Right ventricle myocardium superior (tissue), 1 donor: ENCODE measurements around the gene NEMP2. TPM values are rescaled to one million over a fixed set of nuclear protein-coding genes. Genes with fewer than 3 reads are reported as not detected.
"Not testable (repeated sequence)": the region's sequence is repeated elsewhere in the genome, so short reads cannot be mapped to it uniquely, and the experiment has no call there.

ENCODE experiments used
- ATAC-seq: fragments of 200-7000 bp; cut with Tn5 transposase; one replicate; pipeline ENCODE4 v1.9.1; 2020; ENCODE audit warnings: mild to moderate bottlenecking; ENCODE audit not compliant: poor library complexity
- DNase-seq: peaks from one replicate; pipeline ENCODE4 v3.0.0-alpha.2; 2020
- intact Hi-C: fragments of 100-400 bp; cut with DNase I; formaldehyde crosslinking; loops from one replicate; pipeline ENCODE4 v1.11.2; 2022
- total RNA-seq: library from RNA; stranded (reverse); fragmentation: NEBNext Ultra II Directional; extraction: Animal tissue kit (Norgen Biotek cat#: 25700); gene quantifications from one replicate; pipeline ENCODE4 v1.2.1, GENCODE V29; 2021
- donor health status: DM: no; HTN: yes; CAD: no; lungs with severe emphysema.

The NEMP2 gene
- total RNA-seq, 1 donor from 2014 or later = 1.7 TPM

DNA sequence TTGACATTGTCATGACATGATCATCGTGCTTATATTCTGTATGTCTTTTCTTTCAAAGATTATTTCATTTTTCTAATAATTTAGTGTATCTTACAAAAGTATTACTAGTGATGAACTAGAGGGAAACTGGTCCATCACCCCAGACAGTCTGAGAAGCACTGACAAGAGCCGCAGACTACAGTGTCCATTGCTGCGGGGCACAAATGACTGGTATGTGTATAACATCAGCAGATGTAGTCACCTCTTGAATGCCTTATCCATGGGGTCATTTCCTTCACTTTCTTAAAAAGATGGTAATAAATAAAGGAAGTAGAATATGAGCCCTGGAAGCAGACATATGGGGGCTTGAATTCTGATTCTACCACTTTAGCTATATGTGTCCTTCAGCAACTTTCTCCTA is 29.6 kb downstream of the NEMP2 start:
- ATAC-seq (no peak), DNase-seq (no peak)
- intact Hi-C loops = loop anchor here (10.0 kb wide), 1 partner anchor 410 kb away; no protein-coding TSS in a partner anchor

DNA sequence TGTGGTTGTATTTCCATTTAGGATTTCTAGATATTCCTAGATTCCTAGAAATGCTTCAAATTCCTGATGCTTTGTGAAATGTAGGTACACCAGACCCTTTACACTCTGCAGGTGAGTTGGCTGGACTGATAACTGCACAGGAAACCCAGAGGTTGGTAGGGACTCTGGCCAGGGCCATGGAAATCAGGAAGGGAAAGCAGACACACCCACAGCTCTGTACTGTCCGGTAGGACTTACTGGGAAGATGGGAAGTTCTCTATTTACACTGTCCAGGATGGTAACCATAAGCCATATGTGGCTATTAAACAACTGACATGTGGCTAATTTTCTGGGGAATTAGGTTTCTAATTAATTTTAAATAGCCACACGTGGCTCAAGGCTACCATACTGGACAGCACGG is 31.4 kb downstream of the NEMP2 start:
- ATAC-seq = no peak
- no peak for DNase-seq
- intact Hi-C loops = loop anchor here (10.0 kb wide), 1 partner anchor 408 kb away; no protein-coding TSS in a partner anchor

- DNase-seq = no peak
- ATAC-seq = no peak
- intact Hi-C loops = loop anchor here (10.0 kb wide), 1 partner anchor 407 kb away; no protein-coding TSS in a partner anchor
Observed at GRCh38 chr2:190501702-190502407, 32.7 kb downstream of the NEMP2 start.

DNA sequence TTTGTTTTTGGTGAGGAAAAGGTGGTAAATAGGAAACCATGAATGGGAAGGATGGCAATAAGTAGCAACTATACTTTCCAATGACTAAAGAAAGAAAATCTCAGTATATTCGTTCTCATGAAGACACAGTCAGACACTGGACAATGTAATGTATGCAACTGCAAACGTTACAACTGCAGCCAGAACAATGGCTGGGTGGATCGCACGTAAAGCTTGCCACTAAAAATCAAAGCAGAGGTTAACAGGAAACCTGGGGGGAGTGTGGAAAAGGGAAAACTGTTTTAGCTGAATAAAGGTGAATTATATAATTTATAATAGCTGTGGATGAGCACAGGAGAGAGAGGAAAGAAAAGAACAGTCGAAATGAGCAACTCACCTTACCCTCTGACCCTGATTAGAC is 33.3 kb downstream of the NEMP2 start:
- no peak for DNase-seq
- ATAC-seq = no peak
- intact Hi-C loops = loop anchor here (10.0 kb wide), 1 partner anchor 406 kb away; no protein-coding TSS in a partner anchor

DNA sequence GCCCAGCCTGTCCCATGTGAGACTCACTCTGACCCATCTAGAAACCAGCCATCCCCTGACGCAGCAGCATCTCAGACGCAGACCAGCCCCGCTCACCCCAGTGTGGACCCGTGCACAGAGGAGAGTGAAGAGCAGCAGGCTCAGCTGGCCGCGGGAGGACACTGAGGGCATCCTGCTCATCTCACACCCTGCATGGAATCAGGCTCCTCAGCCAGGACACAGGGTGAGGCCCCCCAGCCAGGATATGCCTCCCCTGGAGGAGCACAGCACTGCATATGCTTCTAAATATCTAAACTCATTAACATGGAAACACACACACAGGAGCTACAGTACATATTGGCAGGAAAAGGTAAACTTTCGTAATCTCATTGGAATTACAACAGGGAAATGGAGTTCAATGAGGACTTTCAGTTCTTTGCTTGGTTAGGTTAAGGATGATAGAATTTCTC is 34.4 kb downstream of the NEMP2 start:
- intact Hi-C loops = loop anchor here (10.0 kb wide), 1 partner anchor 405 kb away; no protein-coding TSS in a partner anchor
- DNase-seq = no peak
- ATAC-seq = no peak

DNA sequence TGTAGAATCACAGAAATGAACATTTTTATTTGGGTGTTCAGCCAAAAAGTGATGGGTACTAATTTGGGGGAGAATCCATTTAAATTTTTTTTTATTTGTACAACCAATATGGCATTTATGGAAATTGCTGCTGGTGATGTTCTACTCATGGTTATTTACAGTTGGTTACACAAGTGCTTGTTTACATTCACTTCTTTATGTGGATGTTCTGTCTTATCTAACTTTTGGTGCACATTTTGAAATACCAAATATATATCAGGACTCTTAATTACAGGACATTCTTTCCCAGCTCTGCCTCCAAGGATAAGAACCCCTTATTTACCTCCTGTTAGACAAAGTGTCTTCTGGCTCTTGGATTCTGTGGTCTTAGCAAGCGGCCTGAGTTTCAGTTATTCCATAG is 35.2 kb downstream of the NEMP2 start:
- no peak for ATAC-seq
- intact Hi-C loops = no loop called here
- DNase-seq = no peak

DNA sequence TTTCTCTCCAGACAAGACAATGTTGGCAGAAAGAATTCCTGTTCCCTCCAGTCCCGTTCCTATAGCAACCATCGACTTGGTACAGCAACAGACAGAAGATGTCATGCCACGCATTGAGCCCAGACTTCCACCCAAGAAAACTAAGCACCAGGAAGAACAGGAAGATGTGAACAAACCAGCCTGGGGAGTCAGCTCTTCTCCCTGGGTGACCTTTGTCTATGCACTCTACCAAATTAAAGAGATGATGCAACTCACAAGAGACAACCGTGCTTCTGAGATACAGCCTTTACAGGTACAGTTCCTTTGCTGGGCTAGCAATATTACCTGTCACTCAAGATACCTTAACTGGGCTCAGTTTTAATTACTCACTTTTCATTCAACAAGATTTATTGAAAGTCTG is 37.1 kb downstream of the NEMP2 start:
- intact Hi-C loops = no loop called here
- ATAC-seq (no peak), DNase-seq (no peak)

GRCh38 chr2:190494600-190495227 is 39.8 kb downstream of the NEMP2 start:
- ATAC-seq, intact Hi-C loops, DNase-seq: not testable (repeated sequence)

GRCh38 chr2:190493095-190493494 is 41.4 kb downstream of the NEMP2 start:
- intact Hi-C loops = no loop called here
- ATAC-seq (no peak), DNase-seq (no peak)

- intact Hi-C loops = no loop called here
- no peak for DNase-seq
- ATAC-seq = no peak
Observed at GRCh38 chr2:190490502-190490901, 44.0 kb downstream of the NEMP2 start.

DNA sequence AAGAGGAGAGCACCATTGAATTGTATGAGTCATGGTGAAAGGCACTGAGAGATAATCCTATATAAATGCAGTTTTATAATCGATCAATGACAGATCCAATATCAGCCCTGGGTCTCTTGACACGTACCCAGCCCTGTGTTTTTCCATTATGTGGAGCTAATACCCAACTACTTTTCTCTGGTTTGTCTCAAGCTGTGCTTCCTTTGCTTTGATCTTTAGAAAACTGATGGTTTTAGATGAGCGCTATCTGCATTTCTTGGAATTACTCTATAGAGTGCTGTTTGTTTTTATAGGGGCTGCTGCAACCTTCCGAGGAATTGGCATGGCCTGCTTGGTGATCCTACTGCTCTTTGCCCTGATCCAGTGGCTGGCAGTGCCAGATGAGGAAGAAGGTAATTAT is 45.0 kb downstream of the NEMP2 start:
- no peak for DNase-seq
- intact Hi-C loops = no loop called here
- ATAC-seq = no peak

DNA sequence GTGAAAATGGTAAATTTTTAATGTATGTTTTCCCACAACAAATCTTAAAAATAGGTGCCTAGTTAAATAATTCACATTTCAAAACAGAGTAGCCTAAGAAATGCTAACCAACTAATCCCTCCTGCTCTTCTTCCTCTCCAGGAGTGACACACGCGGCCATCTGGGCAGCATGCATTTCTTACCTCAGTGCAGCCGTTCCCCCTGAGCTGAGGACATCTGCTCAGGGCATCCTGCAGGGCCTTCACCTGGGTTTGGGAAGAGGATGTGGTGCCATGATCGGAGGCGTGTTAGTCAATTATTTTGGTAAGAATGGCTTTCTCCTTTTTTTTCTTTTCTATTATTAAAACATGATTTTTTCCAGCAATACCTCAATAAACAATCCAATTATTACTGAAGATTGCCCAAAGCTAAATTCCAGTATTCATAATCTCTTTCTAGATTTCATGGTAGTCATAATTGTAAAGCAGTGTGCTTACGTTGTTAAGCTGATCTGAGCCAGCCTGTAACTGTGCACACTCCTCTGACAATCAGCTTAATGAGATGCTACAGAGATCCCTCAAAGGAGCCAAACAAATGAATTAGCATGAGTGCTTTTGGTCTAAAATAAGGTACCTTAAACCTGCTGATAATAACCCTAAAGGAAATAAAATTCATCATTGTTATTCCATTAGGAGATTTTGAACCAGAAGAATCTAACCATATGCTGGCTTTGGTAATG is 45.8 kb downstream of the NEMP2 start:
- ATAC-seq = no peak
- intact Hi-C loops = no loop called here
- no peak for DNase-seq

DNA sequence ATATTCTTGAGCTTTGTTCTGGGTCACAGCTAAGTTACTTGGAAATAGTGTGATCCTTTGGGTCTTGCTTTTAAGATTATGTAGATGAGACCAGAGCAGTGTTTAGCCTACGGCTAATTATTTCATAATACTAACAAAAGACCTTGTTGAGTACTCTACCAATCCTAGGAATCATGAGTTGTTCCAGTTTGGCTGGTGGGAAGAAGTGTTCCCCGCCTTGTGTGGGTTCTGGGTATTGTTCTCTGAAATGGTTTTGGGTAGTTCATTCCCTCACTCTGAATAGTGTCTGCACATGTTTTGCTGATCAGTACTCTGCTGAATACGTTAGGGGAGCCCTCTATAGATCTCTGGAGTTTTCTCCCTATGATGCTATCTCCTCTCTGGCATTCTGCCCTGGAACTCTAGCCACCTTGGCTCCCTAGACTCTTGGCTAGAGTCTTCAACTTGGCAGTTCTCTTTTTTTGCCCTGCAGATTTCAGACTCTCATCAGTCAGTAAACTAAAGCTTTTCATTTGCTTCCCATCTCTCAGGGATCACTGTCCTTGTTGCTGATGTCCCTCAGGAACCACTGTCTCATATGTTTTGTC is 48.4 kb downstream of the NEMP2 start:
- peak; percentile 60 for ATAC-seq
- DNase-seq = no peak
- intact Hi-C loops = no loop called here

DNA sequence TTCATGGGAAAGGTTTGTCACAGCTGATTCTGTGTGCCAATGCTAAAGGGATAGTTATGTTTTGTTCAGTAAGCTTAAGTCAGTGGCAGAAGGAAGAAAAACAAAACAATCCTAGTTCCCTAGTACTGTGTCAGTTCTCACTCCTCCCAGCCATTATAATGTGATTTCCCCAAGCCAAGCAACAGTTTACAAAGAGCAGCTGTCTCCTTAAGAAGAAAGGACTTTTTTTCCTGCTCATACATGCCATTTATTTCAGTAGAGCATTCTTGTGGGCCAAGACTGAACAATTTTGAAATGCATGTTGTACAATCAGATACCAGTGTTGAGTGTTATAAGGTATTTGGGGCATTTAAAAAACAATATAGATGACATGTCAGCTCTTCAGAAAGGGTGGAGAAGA is 52.1 kb downstream of the NEMP2 start:
- ATAC-seq (no peak), DNase-seq (no peak)
- intact Hi-C loops = no loop called here

GRCh38 chr2:190481339-190481738 is 53.2 kb downstream of the NEMP2 start:
- no peak for ATAC-seq
- intact Hi-C loops = no loop called here
- no peak for DNase-seq

DNA sequence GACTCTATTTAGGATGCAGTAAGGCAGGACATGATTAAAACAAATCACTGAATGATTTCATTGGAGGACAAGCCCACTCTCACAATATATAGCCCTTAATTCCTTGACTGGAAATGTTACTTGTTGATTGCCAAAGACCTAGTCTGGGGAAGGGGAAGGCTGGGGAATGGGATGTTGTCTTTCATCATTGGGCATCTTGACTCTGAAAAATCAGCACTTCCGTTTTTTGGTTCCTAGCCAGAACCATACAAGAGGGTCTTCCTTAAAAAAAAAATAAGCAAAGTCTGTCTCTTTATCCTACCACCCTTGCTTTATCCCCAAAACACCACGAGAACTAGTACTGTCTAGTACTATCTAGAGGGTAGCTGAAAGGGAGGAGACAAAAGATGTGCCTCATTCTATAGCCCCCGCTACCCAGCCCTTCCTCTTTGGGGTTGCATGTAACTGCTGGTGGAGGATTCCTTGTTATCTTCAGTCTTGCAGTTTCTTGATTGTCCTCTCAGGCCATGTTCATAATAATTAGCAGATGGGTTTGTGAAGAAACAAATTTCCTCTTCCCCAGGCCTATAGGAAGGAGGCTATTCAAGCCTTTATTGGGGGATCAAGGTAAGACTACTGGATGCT is 55.8 kb downstream of the NEMP2 start:
- DNase-seq = no peak
- no peak for ATAC-seq
- intact Hi-C loops = no loop called here

DNA sequence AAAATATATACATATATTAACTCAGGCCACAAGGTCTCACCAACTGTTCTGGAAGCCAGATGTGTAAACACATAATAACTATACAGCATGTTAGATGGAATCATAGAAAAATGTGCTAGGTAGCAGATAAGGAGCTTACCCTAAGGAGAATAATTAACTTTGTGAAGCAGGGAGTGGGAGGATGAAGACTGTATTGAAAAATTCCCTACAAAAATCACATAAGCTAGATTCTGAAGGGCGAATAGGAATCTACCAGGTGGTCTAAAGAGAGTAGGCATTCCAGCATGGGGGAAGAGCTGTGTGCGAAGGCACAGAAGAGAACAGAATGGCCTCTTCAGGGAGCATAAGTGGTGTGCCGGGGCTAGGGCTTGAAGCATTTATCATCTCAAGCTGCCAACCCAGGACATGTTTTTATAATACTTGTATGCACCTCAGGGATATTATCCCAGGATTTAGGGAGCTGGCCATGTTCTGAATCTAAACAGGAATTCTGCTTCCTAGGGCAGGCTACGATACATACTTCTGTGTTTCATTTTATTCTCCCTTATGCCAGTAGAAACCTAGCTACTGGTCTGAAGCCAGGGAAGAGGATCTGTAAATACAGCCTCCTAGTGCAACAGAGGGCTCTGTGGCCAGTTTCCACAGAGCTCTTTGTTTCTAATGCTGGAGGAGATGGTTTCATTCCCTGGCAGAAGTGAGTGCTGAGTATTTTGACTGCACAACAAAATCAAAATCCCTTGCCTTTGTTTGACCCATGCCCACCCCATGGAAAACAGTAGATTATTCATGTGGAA is 56.7 kb downstream of the NEMP2 start:
- ATAC-seq (peak; percentile 93), DNase-seq (no peak)
- intact Hi-C loops = no loop called here

- intact Hi-C loops = no loop called here
- no peak for DNase-seq
- ATAC-seq = no peak
Observed at GRCh38 chr2:190470256-190470826, 64.2 kb downstream of the NEMP2 start.
